ENCODE results near the gene ETS1. TPM values are rescaled to one million over a fixed set of nuclear protein-coding genes. Genes with fewer than 3 reads are reported as not detected.

Gene ETS1
- total RNA-seq, 1 experiment from 2014 or later = 3.7 TPM

- TF ChIP-seq EZH2 (IDR thresholded peaks at IDR 0.05; ENCODE audit: borderline replicate concordance, low read depth, low read length, poor library complexity, severe bottlenecking) (no peak), CTCF (conservative IDR thresholded peaks at IDR 0.05; ENCODE audit: low read depth, low read length) (no peak)
- Histone ChIP-seq H3K4me1 (ENCODE audit: insufficient read depth, low read length, poor library complexity, severe bottlenecking) (no peaks in the 10 kb centered on the region), H3K9me3 (ENCODE audit: low read depth, low read length, poor library complexity, severe bottlenecking) (no peaks in the 10 kb centered on the region), H3K36me3 (ENCODE audit: insufficient read depth, low read length, poor library complexity, severe bottlenecking) (no peaks in the 10 kb centered on the region), H3K27ac (ENCODE audit: low read depth, low read length, poor library complexity, severe bottlenecking) (no peak overlapping the region), H3K4me3 (ENCODE audit: low read depth, low read length, poor library complexity, severe bottlenecking) (no peak overlapping the region), H3K27me3 (replicated peaks; ENCODE audit: insufficient read depth, low read depth, low read length, poor library complexity) (peaks cover 91% of the 10 kb centered on the region)
- intact Hi-C loops (cut with micrococcal nuclease; ENCODE audit: unreplicated experiment) = no loop called here
- CTCF ChIA-PET = interaction anchor here (0.6 kb wide), 1 partner anchor 322 kb away, joined by 5 read pairs; no protein-coding TSS in a partner anchor
- no peak for DNase-seq (ENCODE audit: low spot score)
- BruUV-seq (replicated peaks) = TSS peak; percentile 47
- POLR2A ChIA-PET (ENCODE audit: low non-redundant PET) = no interaction called here
Observed at GRCh38 chr11:128520888-128521681, 66.3 kb downstream of the ETS1 start.

- no peaks in the 10 kb centered on the region for H3K4me1 ChIP-seq (ENCODE audit: insufficient read depth, low read length, poor library complexity, severe bottlenecking)
- no peak for DNase-seq (ENCODE audit: low spot score)
- no peak for TF ChIP-seq CTCF (conservative IDR thresholded peaks at IDR 0.05; ENCODE audit: low read depth, low read length)
- no peak for TF ChIP-seq EZH2 (IDR thresholded peaks at IDR 0.05; ENCODE audit: borderline replicate concordance, low read depth, low read length, poor library complexity, severe bottlenecking)
- H3K27ac ChIP-seq (ENCODE audit: low read depth, low read length, poor library complexity, severe bottlenecking) = no peak overlapping the region
- intact Hi-C loops (cut with micrococcal nuclease; ENCODE audit: unreplicated experiment) = no loop called here
- no peaks in the 10 kb centered on the region for H3K9me3 ChIP-seq (ENCODE audit: low read depth, low read length, poor library complexity, severe bottlenecking)
- ChIA-PET POLR2A (ENCODE audit: low non-redundant PET) (no interaction called here), CTCF (no interaction called here)
- BruUV-seq (replicated peaks) = no TSS peak
- H3K27me3 ChIP-seq (replicated peaks; ENCODE audit: insufficient read depth, low read depth, low read length, poor library complexity) = peaks cover 92% of the 10 kb centered on the region
- H3K36me3 ChIP-seq (ENCODE audit: insufficient read depth, low read length, poor library complexity, severe bottlenecking) = no peaks in the 10 kb centered on the region
- no peak overlapping the region for H3K4me3 ChIP-seq (ENCODE audit: low read depth, low read length, poor library complexity, severe bottlenecking)
Observed at GRCh38 chr11:128520206-128520887, 67.0 kb downstream of the ETS1 start.

- H3K4me1 ChIP-seq (ENCODE audit: insufficient read depth, low read length, poor library complexity, severe bottlenecking) = no peaks in the 10 kb centered on the region
- BruUV-seq (replicated peaks) = no TSS peak
- H3K27ac ChIP-seq (ENCODE audit: low read depth, low read length, poor library complexity, severe bottlenecking) = no peak overlapping the region
- H3K27me3 ChIP-seq (replicated peaks; ENCODE audit: insufficient read depth, low read depth, low read length, poor library complexity) = peaks cover 93% of the 10 kb centered on the region
- CTCF ChIA-PET = no interaction called here
- TF ChIP-seq CTCF (conservative IDR thresholded peaks at IDR 0.05; ENCODE audit: low read depth, low read length) (no peak), EZH2 (IDR thresholded peaks at IDR 0.05; ENCODE audit: borderline replicate concordance, low read depth, low read length, poor library complexity, severe bottlenecking) (no peak)
- intact Hi-C loops (cut with micrococcal nuclease; ENCODE audit: unreplicated experiment) = no loop called here
- no peak for DNase-seq (ENCODE audit: low spot score)
- no peaks in the 10 kb centered on the region for H3K36me3 ChIP-seq (ENCODE audit: insufficient read depth, low read length, poor library complexity, severe bottlenecking)
- H3K9me3 ChIP-seq (ENCODE audit: low read depth, low read length, poor library complexity, severe bottlenecking) = no peaks in the 10 kb centered on the region
- no peak overlapping the region for H3K4me3 ChIP-seq (ENCODE audit: low read depth, low read length, poor library complexity, severe bottlenecking)
- POLR2A ChIA-PET (ENCODE audit: low non-redundant PET) = no interaction called here
Observed at GRCh38 chr11:128519338-128519737, 68.0 kb downstream of the ETS1 start.

Measured in A673 (cell line).